Cardiac muscle cell (in vitro differentiated cells and primary cell): ENCODE results near the gene RARA. TPM values are rescaled to one million over a fixed set of nuclear protein-coding genes. Genes with fewer than 3 reads are reported as not detected.

Experiments
- DNase-seq, 2 donors: peaks; one replicate each; pipeline versions ENCODE4 v3.0.0 to v3.0.0-alpha.2; 2010 to 2017; ENCODE audit warnings: low read depth in 1 of 2, low spot score in 1 of 2
- H3K27ac ChIP-seq: fragments of 200-600 bp; sonication (generic); 2 replicates; pipeline ENCODE4 v1.5.1; 2016
- H3K27me3 ChIP-seq: fragments of 200-600 bp; sonication (generic); 2 replicates; pipeline ENCODE4 v1.6.0; 2016; ENCODE audit warnings: control low read depth
- H3K36me3 ChIP-seq: fragments of 200-600 bp; sonication (generic); 2 replicates; pipeline ENCODE4 v1.5.1; 2016; ENCODE audit warnings: control low read depth
- H3K4me1 ChIP-seq: fragments of 200-600 bp; sonication (generic); 2 replicates; pipeline ENCODE4 v1.8.1; 2017; ENCODE audit warnings: low read depth, mild to moderate bottlenecking, mixed run types
- H3K4me3 ChIP-seq: fragments of 200-600 bp; sonication (generic); 2 replicates; pipeline ENCODE4 v1.5.1; 2016; ENCODE audit warnings: mild to moderate bottlenecking
- H3K9me3 ChIP-seq: fragments of 200-600 bp; sonication (generic); 2 replicates; pipeline ENCODE4 v1.5.1; 2017; ENCODE audit warnings: low read depth, mild to moderate bottlenecking, control low read depth
- polyA plus RNA-seq: library from polyadenylated mRNA; unstranded; fragments of >200 nt; fragmentation: Nextera tagmentation; extraction: Ambion mirVana; gene quantifications from 2 replicates; pipeline ENCODE4 v1.2.1, GENCODE V29; 2016
- total RNA-seq: library from RNA; depleted of rRNA; stranded (reverse); fragments of >200 nt; gene quantifications from 2 replicates; pipeline ENCODE4 v1.2.3, GENCODE V29; 2016
- TF ChIP-seq, protein P1 (sequence below): IDR thresholded peaks from 2 replicates; pipeline ENCODE4 v1.5.1; 2012; ENCODE audit warnings: low read depth, mild to moderate bottlenecking, low read length

The RARA gene
- total and polyA plus RNA-seq, 2 experiments from 2014 or later = 33.2 to 61.3 TPM

DNA sequence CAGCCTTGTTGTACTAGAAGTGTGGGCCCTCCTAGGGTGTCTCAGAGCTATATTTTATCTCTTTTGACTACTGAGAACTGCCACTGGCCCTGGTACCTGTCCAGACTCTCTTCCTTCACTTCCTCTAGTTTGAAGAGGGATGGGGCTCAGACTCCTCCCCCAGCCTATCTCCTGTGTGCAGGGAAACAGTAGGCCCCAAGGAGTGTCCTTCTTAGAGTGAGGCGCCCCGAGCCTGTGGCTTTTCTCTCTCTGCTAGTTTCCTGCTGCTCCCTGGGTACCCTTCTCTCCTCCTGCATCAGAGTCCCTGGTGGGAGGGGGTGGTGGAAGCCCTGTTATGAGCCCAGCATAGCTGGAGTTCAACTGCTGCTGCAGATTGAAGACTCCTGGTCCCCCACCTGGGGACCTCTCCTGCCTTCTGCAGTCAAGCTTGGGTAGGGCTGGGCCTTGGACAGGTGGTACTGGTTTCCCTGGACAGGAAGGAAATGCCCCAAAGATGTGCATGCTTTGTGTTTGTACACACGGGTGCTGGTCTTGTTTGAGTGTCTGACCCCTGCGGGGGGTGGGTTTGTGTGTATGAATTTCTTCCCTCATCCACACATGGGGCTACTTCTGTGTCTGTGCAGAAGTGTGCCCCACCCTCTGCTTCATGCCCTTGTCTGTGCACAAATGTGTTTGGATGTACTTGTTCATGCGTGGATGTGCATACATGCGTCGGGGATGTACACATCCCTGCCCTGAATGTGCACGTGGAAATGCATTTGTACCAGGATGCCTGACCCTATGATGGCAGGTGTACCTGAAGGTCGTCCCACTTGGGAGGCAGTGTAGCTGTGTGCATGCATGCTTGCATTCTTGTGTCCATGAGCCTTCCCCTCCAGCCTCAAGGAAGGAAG lies 6.9 kb downstream of the RARA start:
- Histone ChIP-seq H3K27ac (peak overlapping the region; percentile 82), H3K4me3 (no peak overlapping the region), H3K9me3 (no peaks in the 10 kb centered on the region), H3K36me3 (no peaks in the 10 kb centered on the region), H3K27me3 (no peaks in the 10 kb centered on the region), H3K4me1 (peaks cover 79% of the 10 kb centered on the region)
- TF ChIP-seq, protein P1, sequence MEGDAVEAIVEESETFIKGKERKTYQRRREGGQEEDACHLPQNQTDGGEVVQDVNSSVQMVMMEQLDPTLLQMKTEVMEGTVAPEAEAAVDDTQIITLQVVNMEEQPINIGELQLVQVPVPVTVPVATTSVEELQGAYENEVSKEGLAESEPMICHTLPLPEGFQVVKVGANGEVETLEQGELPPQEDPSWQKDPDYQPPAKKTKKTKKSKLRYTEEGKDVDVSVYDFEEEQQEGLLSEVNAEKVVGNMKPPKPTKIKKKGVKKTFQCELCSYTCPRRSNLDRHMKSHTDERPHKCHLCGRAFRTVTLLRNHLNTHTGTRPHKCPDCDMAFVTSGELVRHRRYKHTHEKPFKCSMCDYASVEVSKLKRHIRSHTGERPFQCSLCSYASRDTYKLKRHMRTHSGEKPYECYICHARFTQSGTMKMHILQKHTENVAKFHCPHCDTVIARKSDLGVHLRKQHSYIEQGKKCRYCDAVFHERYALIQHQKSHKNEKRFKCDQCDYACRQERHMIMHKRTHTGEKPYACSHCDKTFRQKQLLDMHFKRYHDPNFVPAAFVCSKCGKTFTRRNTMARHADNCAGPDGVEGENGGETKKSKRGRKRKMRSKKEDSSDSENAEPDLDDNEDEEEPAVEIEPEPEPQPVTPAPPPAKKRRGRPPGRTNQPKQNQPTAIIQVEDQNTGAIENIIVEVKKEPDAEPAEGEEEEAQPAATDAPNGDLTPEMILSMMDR = no peak
- DNase-seq = no peak

DNA sequence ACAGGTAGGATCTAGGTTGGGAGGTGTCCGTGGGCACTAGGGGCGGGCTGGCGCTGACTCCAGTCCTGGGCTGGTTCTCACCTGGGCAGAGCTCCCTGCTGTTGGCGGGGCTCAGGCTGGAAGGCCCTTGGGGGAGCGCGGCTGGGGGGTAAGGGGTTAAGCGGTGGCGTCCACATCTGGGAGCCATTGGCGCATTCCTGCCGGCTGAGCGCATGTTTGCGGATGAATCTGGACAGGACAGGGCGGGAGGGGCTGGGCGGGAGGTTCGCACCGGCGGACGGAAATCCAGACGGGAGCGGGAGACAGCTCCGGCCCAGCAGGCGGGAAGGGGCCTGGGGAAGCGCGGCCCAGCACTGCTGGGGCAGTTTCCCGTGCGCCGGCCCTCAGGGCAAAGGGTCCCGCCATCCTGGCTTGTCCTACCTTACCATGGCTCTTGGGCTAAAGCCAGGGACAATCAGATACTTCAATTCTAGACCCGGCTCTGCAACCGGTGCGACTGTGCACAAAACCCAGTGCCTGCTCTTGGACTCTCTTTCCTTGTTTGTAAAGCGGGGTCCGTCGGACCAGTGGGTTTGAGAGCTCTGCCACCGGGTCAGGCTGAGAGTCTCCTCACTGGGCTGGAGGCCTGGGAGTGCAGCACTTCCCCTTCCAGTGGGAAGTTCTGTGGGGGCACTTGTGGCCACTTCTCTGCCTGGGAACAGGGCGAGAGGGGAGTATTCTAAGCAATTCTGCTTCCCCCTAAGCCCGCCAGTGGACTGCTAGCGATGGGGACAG lies 7.8 kb downstream of the RARA start:
- peak; percentile 81 to 82 for DNase-seq
- Histone ChIP-seq H3K4me1 (peaks cover 79% of the 10 kb centered on the region), H3K27ac (peak overlapping the region; percentile 82)

DNA sequence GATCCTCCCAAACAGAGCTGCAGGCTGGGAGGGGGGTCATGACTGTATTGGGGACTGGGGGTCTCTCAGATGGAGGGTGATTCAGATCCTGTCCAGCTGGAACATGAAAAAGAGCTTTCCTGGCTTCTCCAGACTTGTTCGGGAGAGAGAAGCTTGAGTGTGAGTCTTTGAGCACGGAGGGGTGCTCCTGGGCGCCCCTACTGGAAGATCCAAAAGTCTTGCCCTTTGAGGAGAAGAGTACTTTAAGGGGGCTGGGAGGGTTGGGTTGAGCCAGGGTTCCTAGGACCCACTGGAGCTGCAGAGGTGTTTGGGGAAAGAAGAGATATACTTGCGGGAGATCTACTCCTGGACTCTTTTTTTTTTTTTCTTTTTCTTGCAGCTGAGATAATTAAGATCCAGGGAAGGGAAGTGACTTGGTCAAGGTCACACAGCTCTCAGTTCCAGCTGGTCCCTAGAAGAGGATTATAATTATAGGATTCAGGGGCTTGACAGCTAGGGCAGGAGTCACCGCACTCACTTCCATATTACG lies 8.4 kb downstream of the RARA start:
- no peaks in the 10 kb centered on the region for H3K9me3 ChIP-seq
- H3K27ac ChIP-seq = peak overlapping the region; percentile 82
- TF ChIP-seq, protein P1 = peak; percentile 74
- no peaks in the 10 kb centered on the region for H3K27me3 ChIP-seq
- peak overlapping the region; percentile 15 for H3K4me3 ChIP-seq
- no peaks in the 10 kb centered on the region for H3K36me3 ChIP-seq
- peaks cover 79% of the 10 kb centered on the region for H3K4me1 ChIP-seq
- peak; percentile 48 to 77 for DNase-seq

More for the DNA sequence above, 7.8 kb downstream of the RARA start:
- H3K4me3 ChIP-seq = peak overlapping the region; percentile 15
- H3K27me3 ChIP-seq = no peaks in the 10 kb centered on the region
- no peaks in the 10 kb centered on the region for H3K9me3 ChIP-seq
- H3K36me3 ChIP-seq = no peaks in the 10 kb centered on the region
- TF ChIP-seq, protein P1 = no peak

DNA sequence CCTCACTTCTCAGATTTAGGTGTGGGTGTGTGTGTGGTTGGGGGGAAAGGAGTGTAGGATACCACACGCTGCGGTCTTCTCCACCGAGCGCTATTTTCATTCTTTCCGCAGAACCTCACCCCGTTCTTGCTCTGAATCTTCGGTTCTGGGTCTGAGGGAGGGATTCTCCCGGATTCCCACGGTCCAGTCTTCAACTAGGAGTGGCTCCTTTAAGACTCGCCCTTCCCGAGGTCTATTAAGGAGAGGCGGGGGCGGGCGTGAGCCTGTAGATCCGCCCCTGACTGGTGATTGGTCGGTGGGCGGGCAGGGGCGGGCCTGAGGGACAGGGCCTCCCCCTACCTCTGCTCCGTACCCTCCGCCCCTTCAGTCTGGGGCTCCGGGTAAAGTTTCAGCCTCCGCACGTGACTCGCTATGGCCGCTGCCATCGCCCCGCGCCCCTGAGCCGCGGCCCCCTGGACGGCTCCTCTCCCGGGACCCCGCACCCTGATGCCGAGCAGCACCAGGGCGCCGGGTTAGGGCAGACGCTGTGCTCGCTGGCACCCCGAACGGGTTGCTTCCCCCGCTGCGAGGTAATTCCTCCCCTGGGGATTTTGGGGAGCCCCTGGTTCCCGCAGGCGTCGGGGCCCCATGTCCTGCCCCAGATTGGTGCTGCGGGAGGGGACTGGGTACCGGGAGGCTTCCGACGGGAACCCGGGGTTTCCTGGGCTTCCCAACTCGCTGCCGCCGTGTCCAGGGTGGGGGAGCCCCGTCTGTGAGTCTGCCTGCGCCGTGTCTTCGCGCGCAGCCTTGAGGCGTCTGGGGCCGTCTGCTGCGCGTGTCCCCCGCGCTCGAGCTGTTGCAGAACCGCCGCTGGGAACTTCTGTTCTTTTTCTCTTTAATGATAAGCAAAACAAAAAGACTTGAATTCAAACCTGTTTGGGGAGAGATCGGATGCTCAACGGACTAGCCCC lies 9.2 kb downstream of the RARA start:
- TF ChIP-seq, protein P1 = no peak
- Histone ChIP-seq H3K9me3 (no peaks in the 10 kb centered on the region), H3K4me3 (peak overlapping the region; percentile 60), H3K27me3 (no peaks in the 10 kb centered on the region), H3K27ac (no peak overlapping the region), H3K36me3 (no peaks in the 10 kb centered on the region), H3K4me1 (peaks cover 78% of the 10 kb centered on the region)
- peak; percentile 96 to 98 for DNase-seq
